ENCODE measurements around the gene ARHGEF10L. TPM values are rescaled to one million over a fixed set of nuclear protein-coding genes. Genes with fewer than 3 reads are reported as not detected.

Gene ARHGEF10L
- total RNA-seq, 2 donors from 2014 or later, result 226 to 301 TPM

GRCh38 chr1:17724150-17724549 is 184.7 kb downstream of the ARHGEF10L start:
- no peak overlapping the region for H3K27ac ChIP-seq
- ATAC-seq (ENCODE audit: insufficient number of reproducible peaks, low FRiP score, low read depth), result no peak
- H3K9me3 ChIP-seq, result no peaks in the 10 kb centered on the region
- no peaks in the 10 kb centered on the region for H3K36me3 ChIP-seq
- no peaks in the 10 kb centered on the region for H3K27me3 ChIP-seq (replicated peaks; ENCODE audit: insufficient read depth)
- no peak for TF ChIP-seq CTCF (IDR thresholded peaks at IDR 0.05)
- no peaks in the 10 kb centered on the region for H3K4me1 ChIP-seq (ENCODE audit: control insufficient read depth in 1 of 2, low read depth in 2 of 2)
- DNase-seq (ENCODE audit: low spot score), result no peak
- no peak overlapping the region for H3K4me3 ChIP-seq

GRCh38 chr1:17725084-17725719 is 185.7 kb downstream of the ARHGEF10L start:
- Histone ChIP-seq H3K4me3 (no peak overlapping the region), H3K36me3 (no peaks in the 10 kb centered on the region), H3K27me3 (replicated peaks; ENCODE audit: insufficient read depth) (no peaks in the 10 kb centered on the region), H3K4me1 (ENCODE audit: control insufficient read depth in 1 of 2, low read depth in 2 of 2) (no peaks in the 10 kb centered on the region), H3K9me3 (no peaks in the 10 kb centered on the region), H3K27ac (no peak overlapping the region)
- no peak for DNase-seq (ENCODE audit: low spot score)
- no peak for ATAC-seq (ENCODE audit: insufficient number of reproducible peaks, low FRiP score, low read depth)
- no peak for TF ChIP-seq CTCF (IDR thresholded peaks at IDR 0.05)

- H3K27me3 ChIP-seq (replicated peaks; ENCODE audit: insufficient read depth), result no peaks in the 10 kb centered on the region
- H3K27ac ChIP-seq, result no peak overlapping the region
- TF ChIP-seq CTCF (IDR thresholded peaks at IDR 0.05), result no peak
- no peaks in the 10 kb centered on the region for H3K4me1 ChIP-seq (ENCODE audit: control insufficient read depth in 1 of 2, low read depth in 2 of 2)
- no peaks in the 10 kb centered on the region for H3K9me3 ChIP-seq
- H3K36me3 ChIP-seq, result no peaks in the 10 kb centered on the region
- DNase-seq (ENCODE audit: low spot score) (no peak), ATAC-seq (ENCODE audit: insufficient number of reproducible peaks, low FRiP score, low read depth) (no peak)
- H3K4me3 ChIP-seq, result no peak overlapping the region
These were observed 186.5 kb downstream of the ARHGEF10L start for GRCh38 chr1:17725811-17726582.

- no peak overlapping the region for H3K27ac ChIP-seq
- no peak overlapping the region for H3K4me3 ChIP-seq
- no peak for TF ChIP-seq CTCF (IDR thresholded peaks at IDR 0.05)
- H3K9me3 ChIP-seq, result no peaks in the 10 kb centered on the region
- H3K27me3 ChIP-seq (replicated peaks; ENCODE audit: insufficient read depth), result no peaks in the 10 kb centered on the region
- DNase-seq (ENCODE audit: low spot score), result no peak
- no peak for ATAC-seq (ENCODE audit: insufficient number of reproducible peaks, low FRiP score, low read depth)
- no peaks in the 10 kb centered on the region for H3K4me1 ChIP-seq (ENCODE audit: control insufficient read depth in 1 of 2, low read depth in 2 of 2)
- H3K36me3 ChIP-seq, result no peaks in the 10 kb centered on the region
These were observed 188.7 kb downstream of the ARHGEF10L start for GRCh38 chr1:17728123-17728712.

GRCh38 chr1:17729248-17729647 is 189.8 kb downstream of the ARHGEF10L start:
- Histone ChIP-seq H3K27ac (no peak overlapping the region), H3K27me3 (replicated peaks; ENCODE audit: insufficient read depth) (no peaks in the 10 kb centered on the region), H3K9me3 (no peaks in the 10 kb centered on the region), H3K4me3 (no peak overlapping the region), H3K36me3 (no peaks in the 10 kb centered on the region), H3K4me1 (ENCODE audit: control insufficient read depth in 1 of 2, low read depth in 2 of 2) (no peaks in the 10 kb centered on the region)
- ATAC-seq (ENCODE audit: insufficient number of reproducible peaks, low FRiP score, low read depth), result no peak
- no peak for TF ChIP-seq CTCF (IDR thresholded peaks at IDR 0.05)
- DNase-seq (ENCODE audit: low spot score), result no peak

All from thoracic aorta (tissue), 2 donors.